ENCODE measurements around the gene CMTM1.
"Not testable (repeated sequence)": the region's sequence is repeated elsewhere in the genome, so short reads cannot be mapped to it uniquely, and the experiment has no call there.

Gene CMTM1

DNA sequence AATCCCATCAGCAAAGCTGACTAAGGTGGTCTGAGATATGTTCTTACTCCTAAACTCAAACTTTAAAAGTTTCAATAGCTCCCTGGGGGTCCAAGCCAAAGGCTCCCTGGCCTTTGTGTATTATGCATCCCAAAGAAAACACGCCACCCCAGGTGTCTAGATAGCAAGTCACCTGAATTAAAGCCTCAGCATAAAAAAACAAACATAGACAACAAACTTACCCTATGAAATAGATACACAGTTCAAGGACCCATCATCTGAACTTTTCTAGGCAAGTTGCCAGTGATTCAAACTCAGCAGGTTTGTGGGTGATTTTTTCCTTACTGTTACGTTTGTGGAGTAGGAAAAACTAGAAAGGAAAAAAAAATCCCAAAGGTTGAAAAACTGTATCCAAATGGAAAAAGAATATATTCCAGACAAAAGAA, 50.8 kb downstream of the CMTM1 start:
- no peak for DNase-seq

DNA sequence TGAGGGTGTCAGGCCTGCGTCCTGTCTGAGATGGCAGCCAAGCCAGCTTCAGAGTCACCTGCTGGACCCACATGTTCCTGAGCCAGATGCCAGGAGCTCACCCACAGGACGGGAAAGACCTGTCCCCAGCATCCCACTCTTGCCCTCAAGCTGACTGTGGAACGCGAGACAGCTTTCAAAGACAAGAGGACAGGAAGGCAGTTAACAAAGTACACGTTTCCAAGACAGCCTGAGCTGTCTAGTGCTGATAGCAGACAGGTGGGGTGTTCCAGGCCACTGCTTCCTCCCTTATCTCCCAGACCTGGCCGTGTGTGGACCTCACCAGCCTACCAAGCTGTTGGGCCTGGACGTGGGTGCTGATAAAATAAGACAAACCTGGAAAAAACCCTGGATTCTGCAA, 51.5 kb downstream of the CMTM1 start:
- DNase-seq, result no peak

DNA sequence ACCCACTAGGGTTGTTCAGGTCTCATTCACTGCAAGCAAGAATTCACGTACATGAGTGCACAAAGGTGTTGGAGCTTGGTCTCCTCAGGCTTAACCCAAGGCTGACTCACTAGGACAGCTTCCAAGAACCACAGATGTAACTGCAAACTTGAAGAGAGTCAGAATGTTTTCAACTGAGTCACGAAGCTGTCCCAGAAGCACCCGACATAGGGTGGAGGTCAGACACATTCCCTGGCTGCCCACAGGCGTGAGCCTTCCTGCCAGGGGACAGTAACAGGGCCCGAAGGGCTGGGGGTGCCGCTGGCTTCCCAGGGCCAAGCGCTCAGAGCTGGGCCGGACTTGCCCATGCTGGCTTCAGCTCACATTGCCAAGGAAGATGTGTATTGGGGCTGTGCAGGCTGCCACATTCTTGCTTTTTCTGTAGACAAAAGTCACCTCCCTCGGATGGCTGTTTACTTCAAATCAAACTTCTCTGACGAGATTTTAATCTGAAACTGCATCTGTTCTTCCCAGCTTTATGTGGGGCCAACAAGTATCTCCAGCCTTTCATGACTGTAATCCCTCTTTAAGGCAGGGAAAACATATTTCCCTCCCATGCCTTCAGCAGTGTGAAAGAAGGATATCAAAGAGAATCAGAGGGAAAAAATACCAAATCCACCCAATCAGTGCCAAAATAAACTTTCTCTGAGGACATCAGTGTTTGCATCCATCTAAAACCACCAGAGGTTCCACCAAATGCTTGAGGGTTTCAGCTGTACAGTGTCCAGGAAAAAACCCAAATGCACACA, 52.5 kb downstream of the CMTM1 start:
- no peak for DNase-seq

DNA sequence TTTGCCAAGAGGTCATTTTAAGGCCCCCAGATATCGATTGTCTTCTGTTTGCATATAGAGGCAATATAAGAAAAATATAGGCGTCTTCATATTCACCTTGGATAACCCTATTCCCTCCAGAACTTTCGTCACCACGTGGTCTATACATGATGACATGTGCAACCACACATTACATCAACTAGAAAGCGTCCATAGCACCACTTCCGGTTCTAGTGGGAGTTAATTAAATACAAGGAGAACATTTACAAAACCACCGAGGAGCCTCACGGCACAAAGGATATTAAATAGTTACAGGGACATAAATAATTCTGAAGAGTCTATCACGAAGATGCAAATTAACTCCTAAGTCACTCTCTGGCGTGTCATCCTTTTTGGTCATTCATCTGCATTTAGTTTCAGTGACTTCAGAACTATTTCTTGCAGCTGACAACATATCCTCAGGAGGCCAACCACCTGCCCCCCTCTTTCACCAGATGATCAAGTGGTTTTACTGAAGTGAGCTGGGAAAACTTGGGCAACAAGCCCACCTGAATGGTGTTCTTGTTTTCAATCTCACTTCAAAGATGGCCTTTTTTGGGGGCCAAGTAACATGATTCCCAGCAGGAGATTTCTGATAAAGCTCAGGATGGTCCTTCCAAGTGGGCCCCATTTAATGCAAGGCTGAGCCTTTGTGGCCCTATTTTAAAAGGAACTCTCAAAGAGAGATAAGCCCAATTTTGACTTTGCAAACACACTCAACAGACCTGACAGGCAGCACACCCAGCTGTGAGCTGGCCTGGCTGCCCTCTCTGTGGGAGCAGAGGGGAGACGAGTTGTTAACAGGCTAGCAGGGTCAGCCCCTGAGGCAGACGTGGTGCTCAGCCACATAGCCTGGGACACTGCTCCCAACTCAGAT, 53.5 kb downstream of the CMTM1 start:
- DNase-seq, result no peak

GRCh38 chr16:66620429-66620795, 54.2 kb downstream of the CMTM1 start:
- DNase-seq, result no peak

DNA sequence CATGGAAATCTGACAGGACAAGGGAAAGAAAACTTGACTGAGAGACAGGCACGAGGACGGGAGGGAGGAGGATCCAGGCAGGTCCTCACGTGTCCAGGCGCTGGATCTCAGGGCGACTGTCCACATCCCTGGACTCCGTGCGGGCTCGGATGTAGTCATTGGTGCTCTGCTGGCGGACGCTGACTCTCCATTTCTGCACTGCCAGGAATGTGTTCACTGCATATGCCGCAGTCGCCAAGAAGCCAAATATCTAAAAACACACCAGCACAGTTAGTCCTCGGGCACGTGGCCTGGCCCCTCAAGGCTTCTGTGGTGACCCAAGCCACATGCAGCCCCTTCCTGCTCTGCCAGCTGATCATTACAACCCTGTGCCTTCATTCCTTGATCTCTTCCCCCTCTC, 55.7 kb downstream of the CMTM1 start:
- no peak for DNase-seq

DNA sequence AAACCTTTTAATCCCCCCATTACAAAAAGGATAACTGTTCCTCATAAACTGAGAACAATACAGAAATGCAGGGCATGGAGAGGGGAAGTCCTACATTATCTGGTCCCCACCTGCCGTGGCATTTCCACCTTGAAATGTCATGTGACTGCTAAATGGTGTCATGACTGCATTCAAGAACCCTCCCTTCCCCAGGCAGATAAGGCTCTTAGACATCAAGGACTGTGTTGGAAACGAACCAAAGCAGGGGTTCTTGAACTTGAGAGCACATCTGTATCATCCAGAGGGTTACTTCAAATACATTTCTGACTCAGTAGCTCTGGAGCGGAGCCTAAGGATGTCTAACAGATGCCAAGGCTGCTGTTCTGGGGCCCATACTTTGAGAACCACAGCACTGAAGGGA, 56.6 kb downstream of the CMTM1 start:
- DNase-seq, result no peak

- DNase-seq, result no peak
These were observed 57.5 kb downstream of the CMTM1 start for GRCh38 chr16:66623755-66624154.

- not testable (repeated sequence) for DNase-seq
These were observed 61.6 kb downstream of the CMTM1 start for GRCh38 chr16:66627611-66628378.

Data from stimulated activated CD4-positive, alpha-beta T cell treated with anti-CD3 and anti-CD28 coated beads, Interleukin-12 subunit alpha, Interleukin-12 subunit beta, amount 100 ng/mL, for 4 hours (primary cell).